Urinary bladder (tissue), 4 donors: ENCODE measurements around the gene CPAMD8. TPM values are rescaled to one million over a fixed set of nuclear protein-coding genes. Genes with fewer than 3 reads are reported as not detected.
A peak's percentile ranks its signal among the peaks of the same experiment; 100 is the strongest.
"Not testable (repeated sequence)": the region's sequence is repeated elsewhere in the genome, so short reads cannot be mapped to it uniquely, and the experiment has no call there.

Source experiments
- DNase-seq: peaks from one replicate; pipeline ENCODE4 v3.0.0-alpha.2; 2015; ENCODE audit errors: extremely low spot score
- H3K27ac ChIP-seq: one replicate; pipeline ENCODE4 v1.5.1; 2013; ENCODE audit warnings: low read depth, mild to moderate bottlenecking, moderate library complexity
- H3K36me3 ChIP-seq: one replicate; pipeline ENCODE4 v1.6.1; 2013; ENCODE audit warnings: mild to moderate bottlenecking, moderate library complexity; ENCODE audit not compliant: insufficient read depth
- H3K4me1 ChIP-seq: one replicate; pipeline ENCODE4 v1.6.1; 2013; ENCODE audit warnings: mild to moderate bottlenecking, moderate library complexity; ENCODE audit not compliant: insufficient read depth
- H3K4me3 ChIP-seq: one replicate; pipeline ENCODE4 v1.5.1; 2013; ENCODE audit warnings: low read depth, low read length
- WGBS: extraction: QIAGEN DNeasy Blood & Tissue Kit; methylation state at CpG from one replicate; pipeline ENCODE4 v1.1.7; 2013; 5-methylcytosine and 5-hydroxymethylcytosine counted together
- polyA plus RNA-seq: library from polyadenylated mRNA; stranded (reverse); fragments of 200-250 nt; gene quantifications from one replicate; pipeline ENCODE4 v1.2.3, GENCODE V29; 2013
- total RNA-seq: library from RNA; depleted of rRNA; stranded (reverse); fragments of >200 nt; gene quantifications from one replicate; pipeline ENCODE4 v1.2.3, GENCODE V29; 2014
- donor health status: healthy with polysubstance abuse.
- donor health status: healthy.

CPAMD8 gene
- total and polyA plus RNA-seq, 2 donors = 4.5 to 11.3 TPM

- not testable (repeated sequence) for H3K27ac ChIP-seq, H3K36me3 ChIP-seq, DNase-seq, H3K4me3 ChIP-seq, H3K4me1 ChIP-seq
- 63% methylated on average over 20 of the region's 20 CpGs for WGBS
Measured at GRCh38 chr19:16960996-16961822, 65.4 kb downstream of the CPAMD8 start.

- DNase-seq, H3K4me1 ChIP-seq, H3K4me3 ChIP-seq, H3K36me3 ChIP-seq, H3K27ac ChIP-seq: not testable (repeated sequence)
Measured at GRCh38 chr19:16958277-16958676, 68.3 kb downstream of the CPAMD8 start.

- 59% methylated on average over 4 of the region's 4 CpGs for WGBS
- Histone ChIP-seq H3K4me3 (no peak overlapping the region), H3K27ac (no peak overlapping the region), H3K36me3 (no peaks in the 10 kb centered on the region), H3K4me1 (no peaks in the 10 kb centered on the region)
- DNase-seq = no peak
Measured at GRCh38 chr19:16957855-16958254, 68.8 kb downstream of the CPAMD8 start.

- WGBS = 19% methylated on average over 9 of the region's 9 CpGs
- peak; percentile 26 for DNase-seq
- H3K4me1 ChIP-seq = no peaks in the 10 kb centered on the region
- no peak overlapping the region for H3K27ac ChIP-seq
- no peaks in the 10 kb centered on the region for H3K36me3 ChIP-seq
- H3K4me3 ChIP-seq = no peak overlapping the region
Measured at GRCh38 chr19:16957151-16957701, 69.4 kb downstream of the CPAMD8 start.

GRCh38 chr19:16955161-16955560, 71.4 kb downstream of the CPAMD8 start:
- DNase-seq = no peak
- 83% methylated on average over 4 of the region's 4 CpGs for WGBS
- Histone ChIP-seq H3K36me3 (no peaks in the 10 kb centered on the region), H3K27ac (no peak overlapping the region), H3K4me3 (no peak overlapping the region), H3K4me1 (no peaks in the 10 kb centered on the region)

GRCh38 chr19:16952046-16952445, 74.6 kb downstream of the CPAMD8 start:
- H3K27ac ChIP-seq = no peak overlapping the region
- WGBS = 97% methylated on average over 9 of the region's 9 CpGs
- H3K36me3 ChIP-seq = no peaks in the 10 kb centered on the region
- no peak overlapping the region for H3K4me3 ChIP-seq
- no peaks in the 10 kb centered on the region for H3K4me1 ChIP-seq
- DNase-seq = no peak

GRCh38 chr19:16951529-16951928, 75.1 kb downstream of the CPAMD8 start:
- Histone ChIP-seq H3K36me3 (no peaks in the 10 kb centered on the region), H3K4me1 (no peaks in the 10 kb centered on the region), H3K4me3 (no peak overlapping the region), H3K27ac (no peak overlapping the region)
- 85% methylated on average over 6 of the region's 6 CpGs for WGBS
- DNase-seq = peak; percentile 13

GRCh38 chr19:16949496-16950023, 77.0 kb downstream of the CPAMD8 start:
- H3K4me1 ChIP-seq = no peaks in the 10 kb centered on the region
- H3K27ac ChIP-seq = no peak overlapping the region
- H3K36me3 ChIP-seq = no peaks in the 10 kb centered on the region
- WGBS = 95% methylated on average over 8 of the region's 8 CpGs
- DNase-seq = no peak
- H3K4me3 ChIP-seq = no peak overlapping the region

- no peak overlapping the region for H3K4me3 ChIP-seq
- H3K36me3 ChIP-seq = no peaks in the 10 kb centered on the region
- no peak for DNase-seq
- no peaks in the 10 kb centered on the region for H3K4me1 ChIP-seq
- no peak overlapping the region for H3K27ac ChIP-seq
- WGBS = 93% methylated on average over 16 of the region's 16 CpGs
Measured at GRCh38 chr19:16946951-16947940, 79.4 kb downstream of the CPAMD8 start.

- Histone ChIP-seq H3K36me3 (no peaks in the 10 kb centered on the region), H3K27ac (no peak overlapping the region), H3K4me3 (no peak overlapping the region), H3K4me1 (no peaks in the 10 kb centered on the region)
- no peak for DNase-seq
- 87% methylated on average over 8 of the region's 8 CpGs for WGBS
Measured at GRCh38 chr19:16945762-16946465, 80.7 kb downstream of the CPAMD8 start.

GRCh38 chr19:16945364-16945714, 81.3 kb downstream of the CPAMD8 start:
- Histone ChIP-seq H3K4me1 (no peaks in the 10 kb centered on the region), H3K4me3 (no peak overlapping the region), H3K27ac (no peak overlapping the region), H3K36me3 (no peaks in the 10 kb centered on the region)
- 88% methylated on average over 11 of the region's 11 CpGs for WGBS
- DNase-seq = no peak

- 77% methylated on average over 14 of the region's 14 CpGs for WGBS
- H3K4me1 ChIP-seq = no peaks in the 10 kb centered on the region
- H3K27ac ChIP-seq = no peak overlapping the region
- no peaks in the 10 kb centered on the region for H3K36me3 ChIP-seq
- DNase-seq = no peak
- H3K4me3 ChIP-seq = no peak overlapping the region
Measured at GRCh38 chr19:16944626-16945363, 81.8 kb downstream of the CPAMD8 start.
